ENCODE results near the gene PTPRT.

GRCh38 chr20:42603655-42604054 lies 586.1 kb downstream of the PTPRT start:
- TF ChIP-seq CEBPB (IDR thresholded peaks at IDR 0.05) = no peak
- TF ChIP-seq CTCF (IDR thresholded peaks at IDR 0.05) = no peak
- TF ChIP-seq EP300 (IDR thresholded peaks at IDR 0.05) = no peak
- no peak for TF ChIP-seq SMC3 (IDR thresholded peaks at IDR 0.05)
- TF ChIP-seq POLR2A (IDR thresholded peaks at IDR 0.05; ENCODE audit: low read length) = no peak
- TF ChIP-seq, protein P1, sequence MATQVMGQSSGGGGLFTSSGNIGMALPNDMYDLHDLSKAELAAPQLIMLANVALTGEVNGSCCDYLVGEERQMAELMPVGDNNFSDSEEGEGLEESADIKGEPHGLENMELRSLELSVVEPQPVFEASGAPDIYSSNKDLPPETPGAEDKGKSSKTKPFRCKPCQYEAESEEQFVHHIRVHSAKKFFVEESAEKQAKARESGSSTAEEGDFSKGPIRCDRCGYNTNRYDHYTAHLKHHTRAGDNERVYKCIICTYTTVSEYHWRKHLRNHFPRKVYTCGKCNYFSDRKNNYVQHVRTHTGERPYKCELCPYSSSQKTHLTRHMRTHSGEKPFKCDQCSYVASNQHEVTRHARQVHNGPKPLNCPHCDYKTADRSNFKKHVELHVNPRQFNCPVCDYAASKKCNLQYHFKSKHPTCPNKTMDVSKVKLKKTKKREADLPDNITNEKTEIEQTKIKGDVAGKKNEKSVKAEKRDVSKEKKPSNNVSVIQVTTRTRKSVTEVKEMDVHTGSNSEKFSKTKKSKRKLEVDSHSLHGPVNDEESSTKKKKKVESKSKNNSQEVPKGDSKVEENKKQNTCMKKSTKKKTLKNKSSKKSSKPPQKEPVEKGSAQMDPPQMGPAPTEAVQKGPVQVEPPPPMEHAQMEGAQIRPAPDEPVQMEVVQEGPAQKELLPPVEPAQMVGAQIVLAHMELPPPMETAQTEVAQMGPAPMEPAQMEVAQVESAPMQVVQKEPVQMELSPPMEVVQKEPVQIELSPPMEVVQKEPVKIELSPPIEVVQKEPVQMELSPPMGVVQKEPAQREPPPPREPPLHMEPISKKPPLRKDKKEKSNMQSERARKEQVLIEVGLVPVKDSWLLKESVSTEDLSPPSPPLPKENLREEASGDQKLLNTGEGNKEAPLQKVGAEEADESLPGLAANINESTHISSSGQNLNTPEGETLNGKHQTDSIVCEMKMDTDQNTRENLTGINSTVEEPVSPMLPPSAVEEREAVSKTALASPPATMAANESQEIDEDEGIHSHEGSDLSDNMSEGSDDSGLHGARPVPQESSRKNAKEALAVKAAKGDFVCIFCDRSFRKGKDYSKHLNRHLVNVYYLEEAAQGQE (IDR thresholded peaks at IDR 0.05) = no peak
- TF ChIP-seq RAD21 (conservative IDR thresholded peaks at IDR 0.05 in 1 of 2, IDR thresholded peaks at IDR 0.05 in 1 of 2) = no peak
- no peak for TF ChIP-seq HOXA7 (CRISPR knock-in tag; IDR thresholded peaks at IDR 0.05)
- TF ChIP-seq USF2 (IDR thresholded peaks at IDR 0.05) = no peak
- TF ChIP-seq MAFK (IDR thresholded peaks at IDR 0.05; ENCODE audit: partially characterized antibody) = no peak
- TF ChIP-seq POLR2AphosphoS2 (conservative IDR thresholded peaks at IDR 0.05; ENCODE audit: low read length) = no peak
- no peak for TF ChIP-seq JUNB (IDR thresholded peaks at IDR 0.05)
- no peak for TF ChIP-seq CHD4 (IDR thresholded peaks at IDR 0.05; ENCODE audit: borderline replicate concordance)

Measured in A549 (cell line).